Measurements from ENCODE around the gene SPOCD1.

SPOCD1 gene

DNA sequence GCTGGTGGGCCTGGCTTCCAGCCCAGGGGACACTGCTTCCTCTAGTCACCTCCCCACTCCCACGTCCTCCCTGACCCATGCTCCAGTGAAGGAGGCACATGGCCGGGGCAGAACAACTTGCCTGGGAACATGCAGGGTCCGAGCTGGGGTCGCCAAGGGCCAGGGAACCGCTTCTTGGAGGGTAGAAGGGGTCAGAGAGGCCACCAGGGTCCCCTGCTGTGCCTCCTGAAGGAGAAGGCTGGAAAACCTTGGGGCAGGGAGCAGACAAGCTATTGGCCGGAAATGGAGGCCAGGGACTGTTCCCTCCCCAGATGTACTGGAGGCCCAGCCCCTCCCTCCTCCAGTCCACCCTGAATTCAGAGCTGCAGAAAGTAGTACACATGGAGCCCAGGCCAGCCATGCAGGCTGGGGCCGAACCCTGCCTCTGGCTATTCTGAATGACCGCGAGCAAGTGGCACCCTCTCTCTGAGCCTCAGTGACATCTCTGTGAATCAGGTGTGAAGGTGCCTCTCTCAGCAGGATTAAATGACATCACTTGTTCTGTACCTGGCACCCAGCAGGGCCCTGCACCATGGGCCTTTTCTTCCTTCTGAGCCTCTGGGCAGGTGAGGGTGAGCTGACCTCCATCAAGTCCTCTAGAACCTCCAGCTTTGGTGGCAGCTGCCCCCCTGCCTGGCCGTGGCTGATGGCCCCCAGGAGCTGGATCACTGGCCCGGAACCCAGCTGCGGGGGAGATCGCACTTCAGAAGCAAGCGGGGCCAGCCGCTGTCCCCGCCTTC is 15.7 kb downstream of the SPOCD1 start:
- no peak for DNase-seq

GRCh38 chr1:31799196-31799894 is 16.5 kb downstream of the SPOCD1 start:
- no peak for DNase-seq

- peak; percentile 66 for DNase-seq
These were observed 17.2 kb downstream of the SPOCD1 start for GRCh38 chr1:31798433-31799195.

- no peak for DNase-seq
These were observed 17.8 kb downstream of the SPOCD1 start for GRCh38 chr1:31798086-31798432.

- DNase-seq = no peak
These were observed 18.6 kb downstream of the SPOCD1 start for GRCh38 chr1:31797216-31797615.

GRCh38 chr1:31796707-31797106 is 19.1 kb downstream of the SPOCD1 start:
- DNase-seq = no peak

DNA sequence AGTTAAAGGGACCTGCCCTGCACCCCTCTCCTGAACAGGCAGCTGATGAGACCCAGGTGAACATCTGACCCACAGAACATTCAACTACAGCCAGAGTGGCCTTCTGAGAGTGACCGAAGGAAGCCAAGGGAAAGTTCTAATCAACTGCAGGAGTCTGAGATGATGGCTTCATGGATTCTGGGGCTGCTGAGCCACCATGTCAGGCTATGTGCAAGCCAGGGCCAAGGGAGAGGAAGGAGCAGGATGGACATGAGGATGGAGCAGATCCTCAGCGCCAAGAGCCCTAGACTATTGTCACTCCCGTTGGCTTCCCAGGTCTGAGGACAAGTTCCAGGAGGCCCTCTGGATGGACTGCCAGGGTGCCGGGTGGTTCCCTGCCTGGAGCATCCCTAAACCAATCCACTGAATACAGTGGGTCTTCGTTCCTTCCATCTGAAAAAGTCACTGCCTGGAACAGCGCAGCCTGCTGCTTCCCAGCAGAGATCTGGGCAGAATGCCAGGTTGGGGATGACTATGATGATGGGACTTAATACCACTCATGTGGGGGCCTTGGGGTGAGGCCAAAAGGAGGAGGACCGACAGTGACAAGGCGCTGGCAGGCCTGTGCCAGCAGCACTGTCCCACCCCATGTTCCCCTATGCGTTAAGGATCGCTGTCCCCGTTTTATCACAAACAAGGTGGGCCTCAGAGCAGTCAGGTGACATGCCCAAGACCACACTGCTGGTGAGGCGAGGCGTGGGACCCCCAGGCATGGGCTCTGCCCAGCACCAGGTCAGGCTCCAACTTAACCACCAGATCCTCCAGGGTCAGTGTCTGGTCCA is 19.8 kb downstream of the SPOCD1 start:
- DNase-seq = no peak

GRCh38 chr1:31795096-31795675 is 20.6 kb downstream of the SPOCD1 start:
- DNase-seq = no peak

DNA sequence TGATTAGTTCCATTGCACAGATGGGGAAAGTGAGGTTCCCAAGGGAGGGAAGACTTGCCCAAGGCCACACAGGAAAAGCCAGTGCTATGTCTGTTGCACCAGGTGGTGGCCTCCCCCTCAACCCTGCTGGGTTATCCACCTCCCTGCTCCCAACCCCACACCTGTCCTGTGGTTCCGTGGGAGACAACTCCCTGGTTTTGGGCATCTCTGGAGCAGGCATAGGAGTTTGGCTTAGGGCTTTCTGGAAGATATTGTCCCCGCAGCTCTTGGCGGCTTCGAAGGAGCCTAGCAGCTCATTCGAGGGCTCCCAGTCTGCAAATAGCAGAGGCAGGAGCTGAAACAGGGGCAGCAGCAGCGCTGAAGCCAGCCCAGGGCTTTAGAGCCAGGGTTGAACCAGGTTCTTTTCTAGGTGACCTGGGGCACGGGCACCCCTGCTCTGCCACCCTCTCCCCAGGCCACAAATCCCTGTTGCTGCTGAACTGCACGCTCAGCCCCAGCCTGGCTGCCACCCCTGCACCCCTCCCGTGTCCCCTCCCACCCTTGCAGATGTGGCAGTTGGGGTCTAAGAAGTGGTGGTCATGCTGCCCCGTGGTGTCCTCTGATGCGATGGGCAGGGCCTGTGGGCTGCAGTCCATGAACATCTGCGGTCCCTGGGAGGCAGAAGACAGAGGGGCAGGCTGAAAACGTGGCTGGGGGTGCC is 22.1 kb downstream of the SPOCD1 start:
- no peak for DNase-seq

DNA sequence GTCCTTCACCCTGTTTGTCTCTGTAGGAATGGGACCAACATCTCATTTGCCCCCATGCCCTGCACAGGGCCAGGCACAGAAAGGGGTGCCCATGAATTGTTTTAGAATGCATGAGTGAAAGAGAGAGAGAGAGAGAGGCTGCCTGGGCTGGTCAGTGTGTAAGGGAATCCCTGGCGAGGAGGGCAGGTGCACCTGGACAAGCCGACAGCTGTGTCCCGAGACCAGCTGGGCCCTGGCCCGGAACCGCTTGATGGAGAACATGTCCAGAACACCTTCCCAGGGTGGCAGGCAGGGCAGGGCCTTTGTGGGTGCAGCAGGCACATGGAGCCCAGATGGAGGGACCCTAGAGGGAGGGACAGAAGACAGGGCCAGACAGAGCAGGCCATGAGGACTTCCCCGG is 22.7 kb downstream of the SPOCD1 start:
- no peak for DNase-seq

- no peak for DNase-seq
These were observed 23.3 kb downstream of the SPOCD1 start for GRCh38 chr1:31792541-31792940.

- no peak for DNase-seq
These were observed 23.7 kb downstream of the SPOCD1 start for GRCh38 chr1:31792116-31792515.

DNA sequence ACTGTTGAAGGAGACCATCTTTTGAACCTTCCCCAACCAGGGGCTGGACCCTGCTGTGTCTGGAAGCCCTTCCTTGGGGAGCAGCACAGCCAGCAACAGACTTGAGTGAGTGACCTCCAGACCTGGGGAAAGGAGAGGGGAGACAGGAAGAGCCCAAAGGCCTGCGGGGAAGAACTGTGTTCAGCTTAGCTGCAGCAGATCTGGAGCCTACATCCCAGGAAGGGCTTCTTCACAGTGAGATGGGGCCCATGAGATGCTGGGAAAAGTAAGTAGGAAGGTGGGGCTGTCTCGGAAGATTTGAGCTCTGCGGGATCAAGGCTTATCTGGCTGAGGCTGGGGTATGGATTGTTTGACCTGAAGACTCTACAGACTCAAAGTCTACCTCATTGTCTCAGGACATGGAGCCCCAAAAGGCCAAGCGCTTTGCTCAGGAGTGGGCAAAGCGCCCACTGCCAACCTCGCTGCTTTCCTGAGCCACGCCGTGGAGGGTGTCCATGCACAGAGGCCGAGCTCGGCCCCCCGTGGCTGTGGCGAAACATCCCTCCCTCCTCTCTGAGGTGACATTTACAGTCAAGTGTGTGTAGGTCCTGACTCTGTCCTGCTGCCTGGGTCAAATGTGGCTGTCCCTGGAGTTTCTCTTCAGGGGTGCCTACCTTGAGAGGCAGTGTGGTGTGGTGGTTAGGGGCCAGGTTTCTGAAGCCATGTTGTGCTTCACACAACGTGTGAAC is 24.5 kb downstream of the SPOCD1 start:
- no peak for DNase-seq

- DNase-seq = no peak
These were observed 25.2 kb downstream of the SPOCD1 start for GRCh38 chr1:31790641-31791091.

DNA sequence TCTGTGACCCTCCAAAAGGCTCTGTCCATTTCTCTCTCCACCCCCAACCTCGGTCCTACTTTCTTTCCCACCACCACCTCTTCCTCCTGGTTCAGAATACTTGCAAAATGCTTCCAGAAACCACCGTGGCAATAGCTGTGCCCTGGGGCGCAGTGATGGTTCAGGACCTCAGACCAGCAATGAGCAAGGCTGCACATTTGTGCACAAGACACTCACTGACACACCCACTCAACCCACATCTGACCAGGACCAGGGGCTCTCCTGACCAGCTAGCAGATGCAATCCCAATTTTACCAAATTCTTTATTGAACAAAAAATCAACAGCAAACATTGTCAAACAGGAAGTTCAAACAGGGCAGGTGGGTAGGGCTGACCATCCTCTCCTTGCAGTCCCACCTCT is 25.7 kb downstream of the SPOCD1 start:
- no peak for DNase-seq

GRCh38 chr1:31789259-31790065 is 26.4 kb downstream of the SPOCD1 start:
- DNase-seq = peak; percentile 95

DNA sequence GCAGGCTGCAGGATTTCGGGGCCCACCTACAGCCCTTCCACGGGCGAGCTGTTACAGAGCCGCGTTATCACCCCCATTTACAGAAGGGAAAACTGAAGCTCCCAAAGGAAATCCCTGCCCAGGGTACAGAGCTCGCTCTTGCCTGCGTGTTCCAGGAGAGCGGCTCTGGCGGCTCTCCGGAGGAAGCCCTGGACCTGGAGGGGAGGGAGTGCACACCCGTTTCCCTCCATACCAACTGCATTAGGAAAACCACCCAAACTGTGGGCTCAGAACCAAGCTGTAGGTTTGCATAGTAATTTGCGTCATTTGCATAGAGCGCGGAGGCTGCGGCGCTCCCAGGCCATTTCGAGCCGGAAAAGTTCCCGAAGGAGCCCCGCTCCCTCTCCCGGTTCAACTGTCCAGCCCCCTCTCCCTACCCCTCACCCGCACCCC is 27.0 kb downstream of the SPOCD1 start:
- peak; percentile 27 for DNase-seq

DNA sequence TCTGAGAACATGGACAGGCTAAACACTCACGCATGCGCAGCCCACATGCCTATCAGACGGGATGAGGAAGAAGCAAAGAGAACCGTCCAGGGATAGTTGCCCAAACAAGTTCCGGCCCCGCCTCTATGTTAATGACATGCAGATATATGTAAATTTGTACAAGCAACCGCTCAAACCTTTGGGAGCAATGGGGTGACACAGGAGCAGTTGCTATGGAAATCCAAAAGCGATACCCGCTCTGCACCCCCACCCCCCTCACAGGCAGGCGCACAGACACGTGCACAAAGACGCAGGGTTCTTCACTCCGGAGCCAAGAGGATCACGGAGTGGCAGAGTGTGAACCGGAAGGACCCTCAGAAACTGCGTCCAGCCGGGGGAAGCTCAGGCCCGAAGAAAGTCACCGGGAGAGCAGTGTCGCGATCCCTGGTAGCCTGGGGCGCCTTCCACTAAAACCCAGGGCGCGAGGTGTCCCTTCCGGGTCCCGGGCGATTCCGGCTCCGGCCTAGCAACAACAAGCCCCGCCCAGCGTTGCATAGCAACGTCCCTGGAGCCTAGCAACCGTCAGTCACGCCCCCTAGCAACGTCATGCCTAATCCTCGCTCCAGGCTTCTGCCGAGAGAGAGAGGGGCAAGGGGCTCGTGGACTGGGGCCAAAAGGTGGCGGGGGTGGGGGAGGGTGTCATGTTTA is 27.5 kb downstream of the SPOCD1 start:
- DNase-seq = peak; percentile 92

- no peak for DNase-seq
These were observed 28.1 kb downstream of the SPOCD1 start for GRCh38 chr1:31787786-31788137.

GRCh38 chr1:31787261-31787660 is 28.6 kb downstream of the SPOCD1 start:
- DNase-seq = no peak

All from stimulated activated CD4-positive, alpha-beta T cell treated with anti-CD3 and anti-CD28 coated beads, Interleukin-1b, Interleukin-23, amount 100 ng/mL, for 48 hours (primary cell).